ENCODE results near the gene FUOM. TPM values are rescaled to one million over a fixed set of nuclear protein-coding genes. Genes with fewer than 3 reads are reported as not detected.

Gene FUOM
- total and polyA plus RNA-seq, 2 of the 8 experiments (the other 6 are each of a cell fraction or from before 2014, with no cell fraction given) = 22.0 to 30.4 TPM

GRCh38 chr10:133313192-133313591 is 44.6 kb downstream of the FUOM start (continued):
- TF ChIP-seq GABPA (IDR thresholded peaks at IDR 0.05; ENCODE audit: borderline replicate concordance, insufficient read depth, low read length) = no peak
